ENCODE measurements around the gene APBB1.

The APBB1 gene

GRCh38 chr11:6357222-6357621 lies 61.7 kb downstream of the APBB1 start:
- Histone ChIP-seq H3K4me1 (ENCODE audit: insufficient read depth, low read length) (peaks cover 13% of the 10 kb centered on the region), H3K9ac (ENCODE audit: low read length) (no peak overlapping the region), H3K9me3 (ENCODE audit: low read length) (no peaks in the 10 kb centered on the region), H3K4me3 (ENCODE audit: low read depth in 1 of 2, low read length in 2 of 2) (no peak overlapping the region), H3K27me3 (ENCODE audit: control insufficient read depth in 1 of 2, insufficient read depth in 2 of 2, low read length in 2 of 2) (no peaks in the 10 kb centered on the region), H3K27ac (ENCODE audit: low read depth, low read length) (no peak overlapping the region), H3K36me3 (ENCODE audit: insufficient read depth, low read length) (no peaks in the 10 kb centered on the region)

- Histone ChIP-seq H3K4me3 (ENCODE audit: low read depth in 1 of 2, low read length in 2 of 2) (no peak overlapping the region), H3K9ac (ENCODE audit: low read length) (no peak overlapping the region), H3K27ac (ENCODE audit: low read depth, low read length) (peak overlapping the region; percentile 29), H3K4me1 (ENCODE audit: insufficient read depth, low read length) (peaks cover 13% of the 10 kb centered on the region), H3K36me3 (ENCODE audit: insufficient read depth, low read length) (no peaks in the 10 kb centered on the region), H3K27me3 (ENCODE audit: control insufficient read depth in 1 of 2, insufficient read depth in 2 of 2, low read length in 2 of 2) (no peaks in the 10 kb centered on the region), H3K9me3 (ENCODE audit: low read length) (no peaks in the 10 kb centered on the region)
These were observed 62.3 kb downstream of the APBB1 start for GRCh38 chr11:6356503-6357055.

- Histone ChIP-seq H3K4me1 (ENCODE audit: insufficient read depth, low read length) (peaks cover 13% of the 10 kb centered on the region), H3K4me3 (ENCODE audit: low read depth in 1 of 2, low read length in 2 of 2) (no peak overlapping the region), H3K27me3 (ENCODE audit: control insufficient read depth in 1 of 2, insufficient read depth in 2 of 2, low read length in 2 of 2) (no peaks in the 10 kb centered on the region), H3K27ac (ENCODE audit: low read depth, low read length) (no peak overlapping the region), H3K36me3 (ENCODE audit: insufficient read depth, low read length) (no peaks in the 10 kb centered on the region), H3K9ac (ENCODE audit: low read length) (no peak overlapping the region), H3K9me3 (ENCODE audit: low read length) (no peaks in the 10 kb centered on the region)
These were observed 64.0 kb downstream of the APBB1 start for GRCh38 chr11:6354651-6355485.

GRCh38 chr11:6353367-6353987 lies 65.4 kb downstream of the APBB1 start:
- no peak overlapping the region for H3K27ac ChIP-seq (ENCODE audit: low read depth, low read length)
- H3K4me3 ChIP-seq (ENCODE audit: low read depth in 1 of 2, low read length in 2 of 2) = no peak overlapping the region
- no peak overlapping the region for H3K9ac ChIP-seq (ENCODE audit: low read length)
- H3K36me3 ChIP-seq (ENCODE audit: insufficient read depth, low read length) = no peaks in the 10 kb centered on the region
- no peaks in the 10 kb centered on the region for H3K9me3 ChIP-seq (ENCODE audit: low read length)
- H3K27me3 ChIP-seq (ENCODE audit: control insufficient read depth in 1 of 2, insufficient read depth in 2 of 2, low read length in 2 of 2) = no peaks in the 10 kb centered on the region
- H3K4me1 ChIP-seq (ENCODE audit: insufficient read depth, low read length) = peaks cover 13% of the 10 kb centered on the region

- no peak overlapping the region for H3K9ac ChIP-seq (ENCODE audit: low read length)
- H3K4me3 ChIP-seq (ENCODE audit: low read depth in 1 of 2, low read length in 2 of 2) = no peak overlapping the region
- H3K4me1 ChIP-seq (ENCODE audit: insufficient read depth, low read length) = peaks cover 9% of the 10 kb centered on the region
- no peaks in the 10 kb centered on the region for H3K27me3 ChIP-seq (ENCODE audit: control insufficient read depth in 1 of 2, insufficient read depth in 2 of 2, low read length in 2 of 2)
- no peak overlapping the region for H3K27ac ChIP-seq (ENCODE audit: low read depth, low read length)
- H3K9me3 ChIP-seq (ENCODE audit: low read length) = no peaks in the 10 kb centered on the region
- no peaks in the 10 kb centered on the region for H3K36me3 ChIP-seq (ENCODE audit: insufficient read depth, low read length)
These were observed 67.0 kb downstream of the APBB1 start for GRCh38 chr11:6351782-6352382.

GRCh38 chr11:6350486-6350885 lies 68.4 kb downstream of the APBB1 start:
- H3K9ac ChIP-seq (ENCODE audit: low read length) = no peak overlapping the region
- H3K4me3 ChIP-seq (ENCODE audit: low read depth in 1 of 2, low read length in 2 of 2) = no peak overlapping the region
- H3K4me1 ChIP-seq (ENCODE audit: insufficient read depth, low read length) = no peaks in the 10 kb centered on the region
- no peaks in the 10 kb centered on the region for H3K27me3 ChIP-seq (ENCODE audit: control insufficient read depth in 1 of 2, insufficient read depth in 2 of 2, low read length in 2 of 2)
- H3K27ac ChIP-seq (ENCODE audit: low read depth, low read length) = no peak overlapping the region
- H3K9me3 ChIP-seq (ENCODE audit: low read length) = no peaks in the 10 kb centered on the region
- H3K36me3 ChIP-seq (ENCODE audit: insufficient read depth, low read length) = no peaks in the 10 kb centered on the region

- H3K9me3 ChIP-seq (ENCODE audit: low read length) = no peaks in the 10 kb centered on the region
- H3K27me3 ChIP-seq (ENCODE audit: control insufficient read depth in 1 of 2, insufficient read depth in 2 of 2, low read length in 2 of 2) = no peaks in the 10 kb centered on the region
- H3K4me3 ChIP-seq (ENCODE audit: low read depth in 1 of 2, low read length in 2 of 2) = no peak overlapping the region
- no peak overlapping the region for H3K9ac ChIP-seq (ENCODE audit: low read length)
- no peaks in the 10 kb centered on the region for H3K36me3 ChIP-seq (ENCODE audit: insufficient read depth, low read length)
- no peak overlapping the region for H3K27ac ChIP-seq (ENCODE audit: low read depth, low read length)
- no peaks in the 10 kb centered on the region for H3K4me1 ChIP-seq (ENCODE audit: insufficient read depth, low read length)
These were observed 68.9 kb downstream of the APBB1 start for GRCh38 chr11:6350043-6350442.

GRCh38 chr11:6345366-6345765 lies 73.5 kb downstream of the APBB1 start:
- H3K9me3 ChIP-seq (ENCODE audit: low read length) = no peaks in the 10 kb centered on the region
- no peaks in the 10 kb centered on the region for H3K27me3 ChIP-seq (ENCODE audit: control insufficient read depth in 1 of 2, insufficient read depth in 2 of 2, low read length in 2 of 2)
- H3K4me1 ChIP-seq (ENCODE audit: insufficient read depth, low read length) = no peaks in the 10 kb centered on the region
- no peak overlapping the region for H3K4me3 ChIP-seq (ENCODE audit: low read depth in 1 of 2, low read length in 2 of 2)
- H3K9ac ChIP-seq (ENCODE audit: low read length) = no peak overlapping the region
- no peaks in the 10 kb centered on the region for H3K36me3 ChIP-seq (ENCODE audit: insufficient read depth, low read length)
- H3K27ac ChIP-seq (ENCODE audit: low read depth, low read length) = no peak overlapping the region
